ENCODE measurements around the gene SENP3.

DNA sequence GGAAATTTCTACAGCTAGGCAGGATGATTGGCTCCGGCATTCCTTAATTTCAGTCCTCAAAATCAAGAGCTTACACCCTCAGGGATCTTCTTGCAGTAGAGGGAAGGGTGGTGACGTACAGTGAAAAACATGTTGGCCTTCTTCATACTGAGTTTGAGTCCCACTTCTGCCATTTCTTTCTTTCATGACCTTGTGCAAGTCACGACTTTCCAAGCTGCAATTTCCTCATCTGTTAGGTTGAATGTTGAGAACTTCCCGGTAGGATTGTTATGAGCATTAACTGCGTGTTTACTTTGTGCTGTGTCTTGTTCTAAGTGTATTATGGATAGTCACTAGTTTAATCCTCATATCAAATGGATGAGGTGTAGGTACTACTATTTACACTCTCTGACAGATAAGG, 7.9 kb downstream of the SENP3 start:
- no peak for TF ChIP-seq POLR2AphosphoS5 (IDR thresholded peaks at IDR 0.05)
- TF ChIP-seq, protein P1, sequence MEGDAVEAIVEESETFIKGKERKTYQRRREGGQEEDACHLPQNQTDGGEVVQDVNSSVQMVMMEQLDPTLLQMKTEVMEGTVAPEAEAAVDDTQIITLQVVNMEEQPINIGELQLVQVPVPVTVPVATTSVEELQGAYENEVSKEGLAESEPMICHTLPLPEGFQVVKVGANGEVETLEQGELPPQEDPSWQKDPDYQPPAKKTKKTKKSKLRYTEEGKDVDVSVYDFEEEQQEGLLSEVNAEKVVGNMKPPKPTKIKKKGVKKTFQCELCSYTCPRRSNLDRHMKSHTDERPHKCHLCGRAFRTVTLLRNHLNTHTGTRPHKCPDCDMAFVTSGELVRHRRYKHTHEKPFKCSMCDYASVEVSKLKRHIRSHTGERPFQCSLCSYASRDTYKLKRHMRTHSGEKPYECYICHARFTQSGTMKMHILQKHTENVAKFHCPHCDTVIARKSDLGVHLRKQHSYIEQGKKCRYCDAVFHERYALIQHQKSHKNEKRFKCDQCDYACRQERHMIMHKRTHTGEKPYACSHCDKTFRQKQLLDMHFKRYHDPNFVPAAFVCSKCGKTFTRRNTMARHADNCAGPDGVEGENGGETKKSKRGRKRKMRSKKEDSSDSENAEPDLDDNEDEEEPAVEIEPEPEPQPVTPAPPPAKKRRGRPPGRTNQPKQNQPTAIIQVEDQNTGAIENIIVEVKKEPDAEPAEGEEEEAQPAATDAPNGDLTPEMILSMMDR (IDR thresholded peaks at IDR 0.05), result no peak
- no peak for TF ChIP-seq POLR2A (IDR thresholded peaks at IDR 0.05)

Data from suprapubic skin (tissue), 4 donors.